Natural killer cell treated with Interleukin-12 subunit alpha and Interleukin-12 subunit beta and Interleukin-15 and Interleukin-18, amount 100 ng/mL, for 72 hours (primary cell): ENCODE data around the gene TEX22. TPM values are rescaled to one million over a fixed set of nuclear protein-coding genes. Genes with fewer than 3 reads are reported as not detected.

ENCODE experiments used
- ATAC-seq, 2 donors: fragments of 150-1000 bp; cut with Tn5 transposase in 1 of 2; sonication (Bioruptor Pico), chemical (Tn5 transposase) in 1 of 2; 2 replicates each; pipeline ENCODE4 v1.10.0; 2021
- DNase-seq: peaks from one replicate; pipeline ENCODE4 v3.0.0; 2022; ENCODE audit warnings: low spot score
- H3K27ac Mint-ChIP-seq, 2 donors: 1 replicate in 1 of 2; 2 replicates in 1 of 2; pipeline ENCODE4 v1.8.0; 2022; ENCODE audit warnings: mixed read lengths in 2 of 2, mild to moderate bottlenecking in 1 of 2, moderate library complexity in 1 of 2
- H3K27me3 Mint-ChIP-seq, 2 donors: 1 replicate in 1 of 2; 2 replicates in 1 of 2; pipeline ENCODE4 v1.8.0; 2022; ENCODE audit warnings: mixed read lengths in 2 of 2
- H3K36me3 Mint-ChIP-seq: one replicate; pipeline ENCODE4 v1.8.0; 2022; ENCODE audit warnings: mixed read lengths
- H3K4me1 Mint-ChIP-seq, 2 donors: 1 replicate in 1 of 2; 2 replicates in 1 of 2; pipeline ENCODE4 v1.8.0; 2022; ENCODE audit warnings: low read depth in 2 of 2, mixed read lengths in 2 of 2, mild to moderate bottlenecking in 1 of 2
- H3K4me3 Mint-ChIP-seq: one replicate; pipeline ENCODE4 v1.8.0; 2022; ENCODE audit warnings: mixed read lengths
- H3K9me3 Mint-ChIP-seq: 2 replicates; pipeline ENCODE4 v1.8.0; 2022; ENCODE audit warnings: mixed read lengths
- total RNA-seq, 2 donors: library from RNA; stranded (reverse); gene quantifications; one replicate each; pipeline ENCODE4 v1.2.3, GENCODE V29; 2022

The TEX22 gene
- total RNA-seq, 2 donors from 2014 or later, result 2.7 to 3.7 TPM

DNA sequence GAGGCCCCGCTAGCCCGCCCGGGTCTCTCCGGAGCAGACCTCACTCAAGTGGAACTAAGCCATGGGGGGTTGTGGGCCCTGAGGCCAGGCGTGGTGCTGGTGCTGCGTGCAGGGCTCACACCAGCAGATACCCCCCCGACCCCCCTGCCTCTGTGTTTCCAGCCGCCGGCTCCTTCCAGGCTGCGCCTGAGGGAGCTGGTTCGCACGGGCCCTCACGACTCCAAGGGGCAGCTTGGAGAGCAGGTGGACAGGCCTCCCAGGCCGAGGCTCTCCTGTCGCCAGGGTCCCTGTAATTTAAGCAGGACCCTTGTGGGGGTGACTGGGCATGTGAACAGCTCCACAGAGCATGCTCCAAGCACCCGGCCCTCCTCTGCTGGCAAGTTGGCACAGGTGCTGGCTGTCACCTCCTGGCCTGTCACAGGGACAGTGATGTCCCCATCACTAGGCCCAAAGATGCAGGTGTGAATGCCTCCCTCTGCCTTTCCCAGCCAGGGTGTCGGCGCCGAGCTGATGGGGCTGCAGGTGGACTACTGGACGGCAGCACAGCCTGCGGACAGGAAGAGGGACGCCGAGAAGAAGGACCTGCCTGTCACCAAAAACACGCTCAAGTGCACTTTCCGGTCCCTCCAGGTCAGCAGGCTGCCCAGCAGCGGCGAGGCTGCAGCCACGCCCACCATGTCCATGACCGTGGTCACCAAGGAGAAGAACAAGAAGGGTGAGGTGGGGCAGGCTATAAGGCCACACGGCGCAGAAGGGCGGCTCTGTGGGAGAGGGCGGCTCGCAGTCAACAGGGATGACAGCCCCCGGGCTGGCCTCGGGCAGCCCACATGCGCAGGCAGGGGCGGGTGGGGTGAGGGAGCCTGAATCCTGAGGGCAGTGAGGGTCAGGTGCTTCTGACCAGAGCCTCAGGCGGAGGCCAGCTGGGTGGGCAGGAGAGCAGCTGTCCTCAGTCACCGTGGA, 5.9 kb upstream of the TEX22 start:
- Mint-ChIP-seq H3K4me3 (no peak overlapping the region), H3K27ac (no peak overlapping the region), H3K36me3 (no peaks in the 10 kb centered on the region), H3K9me3 (no peaks in the 10 kb centered on the region), H3K4me1 (peaks cover 0 to 8% of the 10 kb centered on the region in 2 donors), H3K27me3 (no peaks in the 10 kb centered on the region)
- ATAC-seq, result no peak
- no peak for DNase-seq

DNA sequence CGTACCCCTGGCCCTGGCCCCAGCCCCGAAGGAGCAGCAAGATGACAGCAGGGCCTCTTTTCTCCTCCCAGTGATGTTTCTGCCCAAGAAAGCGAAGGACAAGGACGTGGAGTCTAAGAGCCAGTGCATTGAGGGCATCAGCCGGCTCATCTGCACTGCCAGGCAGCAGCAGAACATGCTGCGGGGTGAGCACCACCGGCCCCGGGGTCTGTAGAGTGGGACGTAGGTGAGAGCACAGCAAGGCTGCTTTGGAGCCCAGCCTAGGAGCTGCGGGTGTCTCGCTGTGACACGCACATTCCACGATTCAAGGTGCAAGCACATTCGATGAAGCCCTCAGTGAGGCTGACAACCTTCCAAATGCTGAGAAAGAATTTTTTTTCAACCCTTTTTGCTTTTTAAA, 5.2 kb upstream of the TEX22 start:
- no peak for DNase-seq
- no peak overlapping the region for H3K27ac Mint-ChIP-seq
- no peaks in the 10 kb centered on the region for H3K27me3 Mint-ChIP-seq
- no peaks in the 10 kb centered on the region for H3K9me3 Mint-ChIP-seq
- ATAC-seq, result no peak
- H3K4me1 Mint-ChIP-seq, result peaks cover 0 to 11% of the 10 kb centered on the region in 2 donors
- H3K36me3 Mint-ChIP-seq, result no peaks in the 10 kb centered on the region
- H3K4me3 Mint-ChIP-seq, result no peak overlapping the region

DNA sequence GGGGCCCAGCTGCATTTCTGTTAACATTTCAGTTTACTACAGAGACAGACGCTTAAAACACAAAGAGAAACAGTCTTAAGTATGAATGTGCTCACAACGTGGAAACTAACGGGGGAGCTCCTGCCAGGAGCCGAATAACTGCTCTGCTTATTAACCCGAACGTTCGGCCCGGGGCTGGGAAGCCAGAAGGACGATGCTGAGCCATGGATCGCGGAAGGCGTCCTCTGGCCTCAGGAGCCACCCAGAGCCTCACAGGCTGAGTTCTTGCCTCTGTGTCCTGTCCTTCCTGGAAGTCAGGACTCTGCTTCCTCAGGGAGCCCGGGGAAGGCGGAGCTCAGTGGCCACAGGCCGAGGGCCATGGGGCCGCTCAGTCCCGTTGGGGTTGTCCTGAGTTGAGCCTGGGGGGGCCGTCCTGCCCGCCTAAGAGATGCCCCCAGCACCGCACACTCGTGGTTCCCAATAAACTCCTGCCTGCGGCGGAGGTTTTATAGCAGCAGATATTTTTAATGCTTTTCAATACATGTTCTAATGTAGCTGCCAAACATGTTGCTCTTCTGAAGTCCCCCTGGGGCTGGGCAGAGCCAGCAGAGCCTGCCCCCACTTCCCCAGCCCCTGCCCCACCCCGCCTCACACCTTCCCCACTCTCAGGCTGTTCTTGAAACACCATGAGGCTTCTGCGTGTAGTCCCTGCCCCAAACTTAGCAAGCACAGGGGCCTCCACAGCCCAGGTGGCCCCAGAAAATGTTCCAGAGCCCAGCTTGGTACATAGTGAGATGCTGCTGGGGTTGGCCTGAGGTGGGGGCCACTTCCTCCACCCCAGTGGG, 3.4 kb upstream of the TEX22 start:
- Mint-ChIP-seq H3K36me3 (no peaks in the 10 kb centered on the region), H3K9me3 (no peaks in the 10 kb centered on the region), H3K27ac (no peak overlapping the region), H3K4me3 (no peak overlapping the region), H3K4me1 (peaks cover 0 to 17% of the 10 kb centered on the region in 2 donors), H3K27me3 (no peaks in the 10 kb centered on the region)
- no peak for ATAC-seq
- no peak for DNase-seq

DNA sequence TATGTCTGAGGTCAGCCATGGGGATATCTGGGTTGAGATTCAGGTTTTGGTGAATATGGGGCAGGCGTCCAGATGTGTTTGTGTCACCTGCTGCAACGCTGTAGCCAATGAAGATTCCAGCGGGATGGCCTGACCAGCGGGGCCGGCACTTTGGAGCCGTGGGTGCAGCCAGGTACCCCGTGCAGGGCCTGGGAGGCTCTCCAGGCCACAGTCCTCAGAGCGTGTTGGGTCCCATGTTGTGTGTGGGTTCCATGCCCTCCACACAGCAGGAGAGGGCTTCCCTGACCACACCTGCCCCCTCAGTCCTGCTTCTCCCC, 2.8 kb upstream of the TEX22 start:
- Mint-ChIP-seq H3K27ac (no peak overlapping the region), H3K9me3 (no peaks in the 10 kb centered on the region), H3K27me3 (no peaks in the 10 kb centered on the region), H3K36me3 (peaks cover 4% of the 10 kb centered on the region), H3K4me1 (peaks cover 0 to 19% of the 10 kb centered on the region in 2 donors), H3K4me3 (no peak overlapping the region)
- ATAC-seq (no peak), DNase-seq (no peak)

DNA sequence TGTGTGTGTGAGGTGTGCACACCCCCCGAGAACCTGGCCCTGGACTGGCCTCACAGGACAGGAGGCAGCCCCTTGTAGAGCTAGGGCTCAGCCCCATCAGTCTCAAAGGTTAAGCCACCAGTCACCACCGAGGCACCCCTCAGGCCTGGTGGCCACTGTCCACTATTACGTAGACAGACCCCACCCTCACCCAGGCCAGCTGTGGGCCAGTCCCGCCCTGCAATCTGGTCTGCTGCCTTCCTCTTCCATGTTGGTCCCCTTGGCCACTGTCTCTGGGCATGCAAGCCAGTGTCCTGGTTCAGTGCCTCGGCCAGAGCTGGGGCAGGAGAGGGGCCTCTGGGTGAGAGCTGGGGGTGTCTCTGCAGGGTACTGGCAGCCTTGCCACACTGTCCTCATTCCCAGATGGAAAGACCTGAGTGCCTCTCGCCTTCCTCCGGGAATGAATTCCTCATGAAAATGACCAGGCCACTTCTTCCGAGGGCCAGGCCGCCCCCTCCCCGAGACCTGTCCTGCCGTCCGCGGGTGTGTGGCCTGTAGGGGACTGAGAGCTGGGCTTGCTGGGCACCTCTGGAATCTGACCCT, 897 bp upstream of the TEX22 start:
- DNase-seq, result peak; percentile 52
- Mint-ChIP-seq H3K27me3 (no peaks in the 10 kb centered on the region), H3K4me3 (peak overlapping the region; percentile 71), H3K4me1 (peaks cover 0 to 22% of the 10 kb centered on the region in 2 donors), H3K9me3 (no peaks in the 10 kb centered on the region), H3K36me3 (peaks cover 12% of the 10 kb centered on the region), H3K27ac (peak overlapping the region; percentile 66 to 82)
- ATAC-seq, result no peak

DNA sequence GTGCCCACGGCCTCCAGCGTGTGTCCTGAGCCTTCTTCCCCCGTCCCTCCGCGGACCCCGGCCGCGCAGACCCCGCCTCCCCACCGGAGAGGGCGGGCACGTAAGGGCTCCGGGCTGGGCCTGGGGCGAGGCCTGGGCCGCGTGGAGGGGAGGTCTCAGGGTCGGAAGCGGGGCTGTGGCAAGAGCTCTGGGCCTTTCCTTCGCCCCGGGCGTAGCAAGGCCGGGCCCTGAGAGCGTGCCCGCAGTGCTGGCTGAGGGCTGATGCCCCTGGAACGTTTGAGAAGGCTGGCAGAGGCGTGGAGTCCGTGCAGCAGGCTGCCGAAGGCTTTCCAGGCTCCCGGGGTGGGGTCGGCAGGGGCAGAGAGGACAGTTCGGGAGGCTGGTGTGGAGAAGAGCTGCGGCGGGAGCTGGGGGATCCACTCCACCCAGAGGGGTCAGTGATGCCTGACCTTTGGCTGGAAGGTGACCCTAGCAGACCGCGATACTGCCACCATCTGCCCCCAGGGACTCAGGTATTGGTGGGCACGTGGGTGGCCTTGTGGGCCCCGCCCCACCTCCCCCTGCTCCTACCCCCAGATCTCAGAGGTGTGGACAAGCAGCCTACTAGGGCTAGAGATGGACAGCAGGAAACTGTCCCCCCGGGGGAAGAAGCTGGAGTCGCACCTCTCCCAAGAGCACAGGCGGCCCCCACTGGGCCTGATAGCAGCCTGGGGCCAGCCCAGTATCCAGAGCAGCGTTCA, 558 bp downstream of the TEX22 start:
- DNase-seq (peak; percentile 74), ATAC-seq (peak; percentile 75 to 78)
- Mint-ChIP-seq H3K4me3 (peak overlapping the region; percentile 90), H3K27me3 (no peaks in the 10 kb centered on the region), H3K4me1 (peaks cover 0 to 22% of the 10 kb centered on the region in 2 donors), H3K9me3 (no peaks in the 10 kb centered on the region), H3K27ac (peak overlapping the region; percentile 66 to 68), H3K36me3 (peaks cover 12% of the 10 kb centered on the region)

DNA sequence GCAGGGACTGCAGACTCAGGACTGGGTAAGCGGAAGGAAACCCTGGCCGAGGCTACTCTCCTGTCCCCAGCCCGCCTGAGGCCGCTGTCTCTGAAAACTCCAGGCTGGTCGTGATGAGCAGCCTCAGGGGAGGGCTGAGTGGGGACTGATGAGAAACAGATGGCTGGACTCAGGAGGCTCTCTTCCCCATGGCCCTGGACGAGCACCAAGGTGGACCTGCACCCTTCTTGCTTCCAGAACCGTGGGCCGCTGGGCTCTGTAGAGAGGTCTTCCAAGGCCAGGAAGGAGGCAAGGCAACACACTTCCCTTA, 1.1 kb downstream of the TEX22 start:
- Mint-ChIP-seq H3K9me3 (no peaks in the 10 kb centered on the region), H3K4me3 (peak overlapping the region; percentile 90), H3K27ac (peak overlapping the region; percentile 66 to 68), H3K4me1 (peaks cover 0 to 25% of the 10 kb centered on the region in 2 donors), H3K36me3 (peaks cover 12% of the 10 kb centered on the region), H3K27me3 (no peaks in the 10 kb centered on the region)
- DNase-seq, result no peak
- ATAC-seq, result no peak

DNA sequence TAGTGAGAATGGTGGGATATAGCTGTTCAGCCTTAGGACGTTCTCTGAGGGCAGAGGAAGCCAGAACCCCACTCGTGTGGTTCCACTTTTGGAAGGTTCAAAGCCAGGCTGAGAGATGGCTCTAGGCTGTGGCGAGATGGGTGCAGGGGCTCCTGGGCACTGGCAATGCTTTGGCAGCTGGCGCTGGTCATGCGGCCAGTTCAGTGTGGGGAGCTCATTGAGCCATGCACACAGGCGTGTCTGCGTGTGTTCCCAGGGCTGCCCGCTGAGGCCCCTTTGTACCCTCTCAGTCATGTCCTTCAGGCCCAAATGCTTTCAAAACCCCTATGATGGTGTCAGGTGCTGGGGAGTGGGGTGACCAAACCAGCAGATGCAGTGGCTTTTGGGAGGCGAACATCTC, 1.7 kb downstream of the TEX22 start:
- Mint-ChIP-seq H3K4me3 (peak overlapping the region; percentile 90), H3K9me3 (no peaks in the 10 kb centered on the region), H3K27ac (no peak overlapping the region), H3K27me3 (no peaks in the 10 kb centered on the region), H3K4me1 (peaks cover 0 to 26% of the 10 kb centered on the region in 2 donors), H3K36me3 (peaks cover 12% of the 10 kb centered on the region)
- DNase-seq (peak; percentile 44), ATAC-seq (no peak)

DNA sequence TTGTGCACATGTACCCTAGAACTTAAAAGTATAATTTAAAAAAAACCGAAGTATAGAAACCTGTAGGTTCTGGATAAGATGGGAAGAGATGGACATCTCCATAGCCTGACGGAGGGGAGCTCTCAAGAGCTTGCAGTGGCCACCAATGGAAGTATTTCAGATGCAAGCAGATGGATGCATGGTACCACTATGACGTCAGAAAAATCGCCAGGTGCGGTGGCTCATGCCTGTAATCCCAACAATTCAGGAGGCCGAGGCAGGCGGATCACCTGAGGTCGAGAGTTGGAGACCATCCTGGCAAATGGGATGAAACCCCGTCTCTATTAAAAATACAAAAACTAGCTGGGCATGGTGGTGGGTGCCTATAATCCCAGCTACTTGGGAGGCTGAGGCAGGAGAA, 3.4 kb downstream of the TEX22 start:
- H3K27me3 Mint-ChIP-seq, result no peaks in the 10 kb centered on the region

DNA sequence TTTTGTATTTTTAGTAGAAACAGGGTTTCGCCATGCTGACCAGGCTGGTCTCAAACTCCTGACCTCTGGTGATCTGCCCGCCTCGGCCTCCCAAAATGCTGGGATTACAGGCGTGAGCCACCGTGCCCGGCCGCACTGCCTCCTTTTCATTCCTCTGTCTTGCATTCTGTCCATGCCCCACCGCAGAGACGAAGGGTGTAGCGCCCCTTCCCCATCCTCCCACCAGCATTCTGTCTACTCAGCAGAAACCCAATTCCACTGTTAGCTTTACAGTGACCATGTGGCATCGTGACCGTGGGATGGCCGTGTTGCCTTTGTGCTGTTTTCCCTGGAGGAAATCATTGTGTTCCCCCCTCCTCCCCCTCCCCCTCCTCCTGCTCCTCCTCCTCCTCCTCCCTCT, 10.3 kb downstream of the TEX22 start:
- Mint-ChIP-seq H3K27ac (no peak overlapping the region), H3K4me1 (peaks cover 0 to 7% of the 10 kb centered on the region in 2 donors), H3K27me3 (peaks cover 12 to 18% of the 10 kb centered on the region in 2 donors), H3K9me3 (no peaks in the 10 kb centered on the region), H3K36me3 (no peaks in the 10 kb centered on the region), H3K4me3 (no peak overlapping the region)
- no peak for DNase-seq
- ATAC-seq, result no peak

More for the DNA sequence above, 3.4 kb downstream of the TEX22 start:
- H3K9me3 Mint-ChIP-seq, result no peaks in the 10 kb centered on the region
- H3K4me1 Mint-ChIP-seq, result peaks cover 0 to 23% of the 10 kb centered on the region in 2 donors
- H3K36me3 Mint-ChIP-seq, result peaks cover 12% of the 10 kb centered on the region
- no peak for DNase-seq
- H3K27ac Mint-ChIP-seq, result no peak overlapping the region
- no peak for ATAC-seq
- H3K4me3 Mint-ChIP-seq, result no peak overlapping the region

DNA sequence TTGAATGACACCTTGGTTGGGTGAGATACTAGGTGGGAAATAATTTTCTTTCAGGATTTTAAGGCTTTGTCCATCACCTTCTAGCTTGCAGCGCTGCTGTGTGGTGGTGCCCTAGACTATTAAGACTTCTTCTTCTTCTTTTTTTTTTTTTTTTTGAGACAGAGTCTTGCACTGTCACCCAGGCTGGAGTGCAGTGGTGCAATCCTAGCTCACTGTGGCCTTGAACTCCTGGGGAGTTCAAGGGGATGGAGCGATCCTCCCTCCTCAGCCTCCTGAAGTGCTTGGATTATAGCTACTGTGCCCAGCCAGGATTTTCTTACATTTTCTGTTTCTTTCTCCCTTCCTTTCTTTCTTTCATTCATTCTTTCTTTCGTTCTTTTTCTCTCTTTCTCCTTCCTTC, 11.0 kb downstream of the TEX22 start:
- Mint-ChIP-seq H3K4me3 (no peak overlapping the region), H3K27ac (no peak overlapping the region), H3K4me1 (peaks cover 0 to 4% of the 10 kb centered on the region in 2 donors), H3K36me3 (no peaks in the 10 kb centered on the region), H3K9me3 (no peaks in the 10 kb centered on the region), H3K27me3 (peaks cover 12 to 18% of the 10 kb centered on the region in 2 donors)
- DNase-seq (no peak), ATAC-seq (no peak)

DNA sequence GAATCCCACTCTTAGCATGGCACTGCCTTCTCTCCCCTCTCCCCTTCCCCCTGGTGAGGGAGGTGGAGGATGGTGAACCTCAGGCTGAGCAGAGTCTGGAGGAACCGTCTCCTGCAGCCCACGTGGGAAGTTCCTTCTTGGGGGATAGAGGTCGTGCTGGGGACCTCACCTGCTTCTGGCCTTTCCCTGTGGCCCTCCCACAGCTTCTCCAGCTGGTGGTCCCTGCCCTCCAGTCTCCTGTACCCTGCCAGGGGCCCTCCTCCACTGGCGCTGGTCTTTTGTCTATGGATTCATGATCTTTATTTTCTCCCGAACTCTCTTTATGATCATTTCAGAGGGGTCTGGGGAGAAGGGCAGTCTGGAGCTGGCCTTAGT, 12.3 kb downstream of the TEX22 start:
- no peak for ATAC-seq
- Mint-ChIP-seq H3K4me3 (no peak overlapping the region), H3K27ac (no peak overlapping the region), H3K4me1 (peaks cover 0 to 2% of the 10 kb centered on the region in 2 donors), H3K36me3 (no peaks in the 10 kb centered on the region), H3K9me3 (no peaks in the 10 kb centered on the region), H3K27me3 (peaks cover 12 to 18% of the 10 kb centered on the region in 2 donors)
- DNase-seq, result no peak
